K562 (cell line): ENCODE measurements around the gene MTFR2. TPM values are rescaled to one million over a fixed set of nuclear protein-coding genes. Genes with fewer than 3 reads are reported as not detected.

Experiments used
- ATAC-seq: fragments of 200-7000 bp; cut with Tn5 transposase; 3 replicates; pipeline ENCODE4 v1.9.1; 2020; ENCODE audit warnings: moderate library complexity
- BruUV-seq: library from RNA; stranded (reverse); fragments of 400-500 nt; replicated peaks from 2 replicates; lab custom pipeline; 2021; lab: Mats Ljungman, UMichigan
- CTCF ChIA-PET: fragments of 300-600 bp; formaldehyde crosslinking; extraction: SDS; loops from one replicate; lab custom pipeline; 2021; ENCODE audit warnings: low intra/inter-chr PET ratio; lab: Yijun Ruan, JAX
- POLR2A ChIA-PET: fragments of 300-600, 350-650 bp; sonication (Branson Sonifier 250); formaldehyde crosslinking; extraction: SDS; loops from one replicate; lab custom pipeline; 2021; ENCODE audit warnings: antibody characterized with exemption, inconsistent platforms; lab: Yijun Ruan, JAX
- DNase-seq, 4 experiments: peaks; one replicate each; pipeline versions ENCODE4 v3.0.0 to v3.0.0-alpha.2; 2011 to 2018; ENCODE audit warnings: low spot score in 3 of 4, mixed read lengths in 3 of 4; ENCODE audit errors: extremely low read depth in 1 of 4
- FAIRE-seq: peaks from 2 replicates; lab custom pipeline; 2011; peaks lifted over from hg19 to GRCh38; lab: Jason Lieb, UNC
- H2AFZ ChIP-seq: 2 replicates; pipeline ENCODE4 v1.6.0; 2011; ENCODE audit warnings: low read depth, low read length, control low read depth, inconsistent platforms
- H3K27ac ChIP-seq: fragments of 200-600 bp; 3 replicates; pipeline ENCODE4 v1.8.0; 2011; ENCODE audit warnings: low read depth, mild to moderate bottlenecking, control low read depth, inconsistent platforms, low read length, moderate library complexity, mixed read lengths; ENCODE audit errors: extremely low read depth
- H3K27me3 ChIP-seq, 2 experiments: fragments of 300-600 bp in 1 of 2; 2 replicates in 1 of 2; 3 replicates in 1 of 2; pipeline versions ENCODE4 v1.6.0 to v1.8.0; 2011; ENCODE audit warnings: inconsistent platforms in 2 of 2, low read length in 2 of 2, mild to moderate bottlenecking in 1 of 2, mixed read lengths in 1 of 2, moderate library complexity in 1 of 2; ENCODE audit not compliant: control insufficient read depth in 2 of 2, insufficient read depth in 2 of 2
- H3K36me3 ChIP-seq: fragments of 300-600 bp; 3 replicates; pipeline ENCODE4 v1.8.0; 2011; ENCODE audit warnings: mild to moderate bottlenecking, low read length, inconsistent platforms; ENCODE audit not compliant: control insufficient read depth, insufficient read depth
- H3K4me1 ChIP-seq, 2 experiments: fragments of 200-600 bp in 1 of 2; replicated peaks in 1 of 2; 2 replicates in 1 of 2; 3 replicates in 1 of 2; pipeline versions ENCODE4 v1.5.1 to v1.8.0; 2011; ENCODE audit warnings: inconsistent platforms in 2 of 2, low read length in 2 of 2, mild to moderate bottlenecking in 1 of 2, mixed read lengths in 1 of 2, moderate library complexity in 1 of 2; ENCODE audit not compliant: control insufficient read depth in 2 of 2, insufficient read depth in 2 of 2
- H3K4me2 ChIP-seq: 2 replicates; pipeline ENCODE4 v1.6.1; 2011; ENCODE audit warnings: low read length, control low read depth, inconsistent platforms, mixed read lengths; ENCODE audit not compliant: insufficient read depth
- H3K4me3 ChIP-seq: fragments of 200-600 bp; sonication (generic), shearing (Covaris generic); 2 replicates; pipeline ENCODE4 v1.5.1; 2016; ENCODE audit warnings: control low read depth, inconsistent platforms
- H3K79me2 ChIP-seq: fragments of 200-600 bp; 3 replicates; pipeline ENCODE4 v1.8.0; 2011; ENCODE audit warnings: low read length, inconsistent platforms; ENCODE audit not compliant: control insufficient read depth, insufficient read depth
- H3K9ac ChIP-seq, 2 experiments: 2 replicates each; pipeline versions ENCODE4 v1.6.0 to v1.6.1; 2011; ENCODE audit warnings: low read depth in 2 of 2, low read length in 2 of 2, control low read depth in 1 of 2, inconsistent platforms in 1 of 2, mild to moderate bottlenecking in 1 of 2, mixed read lengths in 1 of 2; ENCODE audit not compliant: insufficient read depth in 1 of 2
- H3K9me1 ChIP-seq: one replicate; pipeline ENCODE4 v1.6.0; 2011; ENCODE audit warnings: inconsistent platforms, mild to moderate bottlenecking, low read length, moderate library complexity; ENCODE audit not compliant: control insufficient read depth, insufficient read depth
- H3K9me3 ChIP-seq: replicated peaks from 2 replicates; pipeline ENCODE4 v1.5.1; 2011; ENCODE audit warnings: low read depth, low read length, inconsistent platforms; ENCODE audit not compliant: control insufficient read depth, insufficient read depth
- H4K20me1 ChIP-seq: replicated peaks from 2 replicates; pipeline ENCODE4 v1.6.1; 2011; ENCODE audit warnings: low read length, inconsistent platforms, mixed read lengths; ENCODE audit not compliant: control insufficient read depth, insufficient read depth
- CHCHD3 ChIP-seq: fragments of 250-450 bp; sonication (Bioruptor Pico); IDR thresholded peaks from 2 replicates; pipeline ENCODE4 v2.1.2; 2022; ENCODE audit warnings: mild to moderate bottlenecking
- MGA ChIP-seq: fragments of 450-650 bp; IDR thresholded peaks from 2 replicates; pipeline ENCODE4 v1.6.1; 2016; ENCODE audit warnings: mild to moderate bottlenecking, moderate library complexity
- WGBS: fragments of 100-300 bp; shearing (Covaris generic); methylation state at CpG from one replicate; pipeline ENCODE4 v1.1.6; 2016; ENCODE audit warnings: low coverage, mixed read lengths; ENCODE audit not compliant: insufficient coverage; ENCODE audit errors: missing lambda C conversion rate; 5-methylcytosine and 5-hydroxymethylcytosine counted together
- in situ Hi-C: fragments of 300-500 bp; cut with MboI; formaldehyde crosslinking; loops from 4 replicates; pipeline ENCODE4 v1.15.0; 2018; ENCODE audit warnings: inconsistent platforms, mixed read lengths
- intact Hi-C: fragments of 100-400 bp; cut with micrococcal nuclease; formaldehyde crosslinking; loops from 2 replicates; pipeline ENCODE4 v1.14.2; 2022
- polyA plus RNA-seq, 8 experiments: library from polyadenylated mRNA; depleted of rRNA in 4 of 8; stranded (reverse) in 5 of 8; unstranded in 3 of 8; fragments of >200 nt; fragmentation: Nextera tagmentation in 2 of 8; fragmentation: Illumina TruSeq in 1 of 8; extraction: Ambion mirVana in 2 of 8; extraction: Trizol in 1 of 8; gene quantifications; 2 replicates each; pipeline versions ENCODE4 v1.2.1 to v1.2.3, GENCODE V29; 2011 to 2014; ENCODE audit warnings: inconsistent platforms in 1 of 8, missing spikeins in 1 of 8
- total RNA-seq, 7 experiments: library from RNA; depleted of rRNA in 6 of 7; stranded (reverse); fragments of >200 nt in 6 of 7; fragmentation: Illumina TruSeq in 2 of 7; extraction: Trizol in 2 of 7; gene quantifications; 2 replicates each; pipeline versions ENCODE4 v1.2.1 to v1.2.3, GENCODE V29; 2011 to 2021; ENCODE audit warnings: low replicate concordance in 1 of 7

Gene MTFR2
- total and polyA plus RNA-seq, 9 of the 15 experiments (the other 6 are each of a cell fraction or from before 2014, with no cell fraction given): 10.1 to 63.3 (median 45.9) TPM

- peaks cover 18% of the 10 kb centered on the region for H3K79me2 ChIP-seq
- no peak overlapping the region for H3K4me3 ChIP-seq
- peaks cover 23% of the 10 kb centered on the region for H3K36me3 ChIP-seq
- no peaks in the 10 kb centered on the region for H3K27me3 ChIP-seq
- ChIA-PET CTCF (no interaction called here), POLR2A (interaction anchor here (1.0 to 9.9 kb wide), 5 partner anchors 11 to 37 kb away, joined by 3 to 176 read pairs (median 9); partner anchors contain the start of gene BCLAF1)
- TF ChIP-seq MGA: no peak
- TF ChIP-seq CHCHD3 (CRISPR knock-in tag): 0 out of 2 replicates have a peak, but pooled peaks have one; percentile 58
- DNase-seq (no peak), FAIRE-seq (no peak), ATAC-seq (no peak)
- BruUV-seq: no TSS peak
- H3K9me1 ChIP-seq: no peaks in the 10 kb centered on the region
- H2AFZ ChIP-seq: no peak overlapping the region
- no peaks in the 10 kb centered on the region for H3K9me3 ChIP-seq
- no peaks in the 10 kb centered on the region for H4K20me1 ChIP-seq
- H3K27ac ChIP-seq: no peak overlapping the region
- no peak overlapping the region for H3K4me2 ChIP-seq
- in situ Hi-C loops (no loop called here), intact Hi-C loops (no loop called here)
- no peak overlapping the region for H3K9ac ChIP-seq
- H3K4me1 ChIP-seq: peaks cover 0 to 20% of the 10 kb centered on the region in 2 experiments; a peak in 2 of 5 replicates
- WGBS: 81% methylated on average over 2 of the region's 2 CpGs
These were observed 2.3 kb upstream of the MTFR2 start for GRCh38 chr6:136252441-136252840.
